ENCODE measurements around the gene DMRTA1. TPM values are rescaled to one million over a fixed set of nuclear protein-coding genes. Genes with fewer than 3 reads are reported as not detected.

DMRTA1 gene
- total and polyA plus RNA-seq, 8 donors = 1.2 to 6.1 (median 1.8) TPM; not detected in 1

GRCh38 chr9:22440841-22441240 is 5.8 kb upstream of the DMRTA1 start:
- Histone ChIP-seq H3K27ac (no peak overlapping the region), H3K4me1 (no peaks in the 10 kb centered on the region), H3K4me3 (no peak overlapping the region), H3K36me3 (no peaks in the 10 kb centered on the region), H3K27me3 (peaks cover 0 to 4% (median 0%) of the 10 kb centered on the region in 3 donors), H3K9me3 (no peaks in the 10 kb centered on the region)
- intact Hi-C loops (cut with DNase I; ENCODE audit: low total_unique reads) = no loop called here
- TF ChIP-seq, protein P1, sequence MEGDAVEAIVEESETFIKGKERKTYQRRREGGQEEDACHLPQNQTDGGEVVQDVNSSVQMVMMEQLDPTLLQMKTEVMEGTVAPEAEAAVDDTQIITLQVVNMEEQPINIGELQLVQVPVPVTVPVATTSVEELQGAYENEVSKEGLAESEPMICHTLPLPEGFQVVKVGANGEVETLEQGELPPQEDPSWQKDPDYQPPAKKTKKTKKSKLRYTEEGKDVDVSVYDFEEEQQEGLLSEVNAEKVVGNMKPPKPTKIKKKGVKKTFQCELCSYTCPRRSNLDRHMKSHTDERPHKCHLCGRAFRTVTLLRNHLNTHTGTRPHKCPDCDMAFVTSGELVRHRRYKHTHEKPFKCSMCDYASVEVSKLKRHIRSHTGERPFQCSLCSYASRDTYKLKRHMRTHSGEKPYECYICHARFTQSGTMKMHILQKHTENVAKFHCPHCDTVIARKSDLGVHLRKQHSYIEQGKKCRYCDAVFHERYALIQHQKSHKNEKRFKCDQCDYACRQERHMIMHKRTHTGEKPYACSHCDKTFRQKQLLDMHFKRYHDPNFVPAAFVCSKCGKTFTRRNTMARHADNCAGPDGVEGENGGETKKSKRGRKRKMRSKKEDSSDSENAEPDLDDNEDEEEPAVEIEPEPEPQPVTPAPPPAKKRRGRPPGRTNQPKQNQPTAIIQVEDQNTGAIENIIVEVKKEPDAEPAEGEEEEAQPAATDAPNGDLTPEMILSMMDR (IDR thresholded peaks at IDR 0.05) = no peak
- TF ChIP-seq POLR2A (IDR thresholded peaks at IDR 0.05) (no peak), POLR2AphosphoS5 (IDR thresholded peaks at IDR 0.05) (no peak), EP300 (IDR thresholded peaks at IDR 0.05) (no peak)
- WGBS, 5 donors = 91 to 98% (median 95%) methylated on average over 11 to 16 of the region's 16 CpGs
- DNase-seq = no peak

DNA sequence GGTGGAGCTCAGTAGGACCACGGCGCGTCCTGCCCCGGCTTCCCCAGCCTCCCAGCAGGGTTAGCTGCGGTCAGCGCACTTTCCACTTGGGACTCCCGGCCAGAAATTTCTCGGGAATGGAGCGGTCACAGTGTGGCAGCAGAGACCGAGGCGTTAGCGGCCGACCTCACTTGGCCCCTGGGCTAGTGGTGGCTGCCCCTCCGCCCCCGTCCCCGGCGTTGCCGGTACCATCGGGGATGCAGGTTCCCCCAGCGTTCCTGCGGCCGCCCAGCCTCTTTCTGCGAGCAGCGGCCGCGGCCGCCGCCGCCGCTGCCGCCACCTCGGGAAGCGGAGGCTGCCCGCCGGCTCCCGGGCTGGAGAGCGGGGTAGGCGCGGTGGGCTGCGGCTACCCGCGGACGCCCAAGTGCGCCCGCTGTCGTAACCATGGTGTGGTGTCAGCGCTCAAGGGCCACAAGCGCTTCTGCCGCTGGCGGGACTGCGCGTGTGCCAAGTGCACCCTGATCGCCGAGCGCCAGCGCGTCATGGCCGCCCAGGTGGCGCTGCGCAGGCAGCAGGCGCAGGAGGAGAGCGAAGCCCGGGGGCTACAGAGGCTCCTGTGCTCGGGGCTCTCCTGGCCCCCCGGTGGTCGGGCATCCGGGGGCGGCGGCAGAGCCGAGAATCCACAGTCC is 460 bp downstream of the DMRTA1 start:
- no peaks in the 10 kb centered on the region for H3K36me3 ChIP-seq
- peak overlapping the region; percentile 73 to 76 (median 75) for H3K4me3 ChIP-seq
- intact Hi-C loops (cut with DNase I; ENCODE audit: low total_unique reads) = no loop called here
- peak overlapping the region; percentile 89 to 94 (median 92) for H3K27ac ChIP-seq
- peaks cover 0 to 38% (median 17%) of the 10 kb centered on the region in 4 donors for H3K4me1 ChIP-seq
- TF ChIP-seq POLR2AphosphoS5 (IDR thresholded peaks at IDR 0.05) (peak in 2 of 3 donors; percentile 32 to 72), EP300 (IDR thresholded peaks at IDR 0.05) (no peak), POLR2A (IDR thresholded peaks at IDR 0.05) (no peak)
- DNase-seq = peak; percentile 69 to 91
- WGBS, 5 donors = 1 to 2% (median 1%) methylated on average over 17 to 70 of the region's 70 CpGs
- H3K9me3 ChIP-seq = no peaks in the 10 kb centered on the region
- H3K27me3 ChIP-seq = peaks cover 0 to 27% (median 15%) of the 10 kb centered on the region in 3 donors

GRCh38 chr9:22447618-22448305 is 1.1 kb downstream of the DMRTA1 start:
- H3K9me3 ChIP-seq = no peaks in the 10 kb centered on the region
- peak; percentile 30 to 60 for DNase-seq
- H3K4me3 ChIP-seq = peak overlapping the region; percentile 73 to 76 (median 75)
- intact Hi-C loops (cut with DNase I; ENCODE audit: low total_unique reads) = no loop called here
- peaks cover 0 to 38% (median 20%) of the 10 kb centered on the region in 4 donors for H3K4me1 ChIP-seq
- H3K27ac ChIP-seq = peak overlapping the region; percentile 89 to 94 (median 92)
- WGBS, 5 donors = 11 to 19% (median 17%) methylated on average over 17 of the region's 17 CpGs
- H3K27me3 ChIP-seq = peaks cover 0 to 27% (median 15%) of the 10 kb centered on the region in 3 donors
- TF ChIP-seq POLR2A (IDR thresholded peaks at IDR 0.05) (no peak), POLR2AphosphoS5 (IDR thresholded peaks at IDR 0.05) (peak in 1 of 3 donors; percentile 49), EP300 (IDR thresholded peaks at IDR 0.05) (no peak)
- H3K36me3 ChIP-seq = no peaks in the 10 kb centered on the region

DNA sequence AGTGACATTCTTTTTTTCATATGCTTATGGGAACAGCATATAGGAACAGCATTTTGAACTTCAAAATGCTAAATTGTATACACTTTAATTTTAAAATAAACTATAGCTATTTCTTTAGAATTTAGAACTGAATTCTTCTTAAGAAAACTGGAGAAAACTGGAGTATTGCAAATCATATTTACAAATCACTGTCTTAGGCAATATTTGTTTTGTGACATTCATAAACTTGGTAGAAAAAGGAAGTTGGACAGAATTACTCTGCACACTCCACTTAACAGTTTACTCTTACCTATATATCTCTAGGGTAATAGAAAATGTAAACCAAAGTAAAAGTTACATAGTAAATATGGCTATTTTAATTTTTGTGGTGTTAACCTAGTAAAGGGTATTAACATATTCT is 3.1 kb downstream of the DMRTA1 start:
- no peak for DNase-seq
- TF ChIP-seq, protein P1 (IDR thresholded peaks at IDR 0.05) = no peak
- TF ChIP-seq EP300 (IDR thresholded peaks at IDR 0.05) = no peak
- no peak for TF ChIP-seq POLR2A (IDR thresholded peaks at IDR 0.05)
- TF ChIP-seq POLR2AphosphoS5 (IDR thresholded peaks at IDR 0.05) = no peak
- Histone ChIP-seq H3K4me3 (peak overlapping the region in 1 of 4 donors; percentile 75), H3K9me3 (no peaks in the 10 kb centered on the region), H3K27ac (no peak overlapping the region), H3K36me3 (no peaks in the 10 kb centered on the region), H3K4me1 (peaks cover 0 to 38% (median 20%) of the 10 kb centered on the region in 4 donors), H3K27me3 (peaks cover 0 to 22% (median 15%) of the 10 kb centered on the region in 3 donors)
- intact Hi-C loops (cut with DNase I; ENCODE audit: low total_unique reads) = no loop called here

GRCh38 chr9:22452415-22453010 is 5.9 kb downstream of the DMRTA1 start:
- DNase-seq = peak; percentile 63 to 64
- peaks cover 0 to 7% (median under 1%) of the 10 kb centered on the region in 3 donors for H3K27me3 ChIP-seq
- peaks cover 0 to 26% (median 10%) of the 10 kb centered on the region in 4 donors for H3K4me1 ChIP-seq
- no peak overlapping the region for H3K27ac ChIP-seq
- no peaks in the 10 kb centered on the region for H3K9me3 ChIP-seq
- WGBS, 5 donors = 13 to 18% (median 14%) methylated on average over 4 of the region's 4 CpGs
- TF ChIP-seq, protein P1 (IDR thresholded peaks at IDR 0.05) = peak in 5 of 7 experiments; percentile 61 to 79 (median 78)
- TF ChIP-seq POLR2A (IDR thresholded peaks at IDR 0.05) (no peak), EP300 (IDR thresholded peaks at IDR 0.05) (no peak), POLR2AphosphoS5 (IDR thresholded peaks at IDR 0.05) (no peak)
- H3K36me3 ChIP-seq = no peaks in the 10 kb centered on the region
- intact Hi-C loops (cut with DNase I; ENCODE audit: low total_unique reads) = no loop called here
- no peak overlapping the region for H3K4me3 ChIP-seq
